ENCODE measurements around the gene WNK2. TPM values are rescaled to one million over a fixed set of nuclear protein-coding genes. Genes with fewer than 3 reads are reported as not detected.

WNK2 gene
- total and polyA plus RNA-seq, 2 of the 4 experiments (the other 2 are of a cell fraction) = not detected

GRCh38 chr9:93182572-93182971, 1.4 kb upstream of the WNK2 start:
- Histone ChIP-seq H4K8ac (ENCODE audit: low read depth in 2 of 2, low read length in 2 of 2) (no peak overlapping the region), H2AK5ac (ENCODE audit: low read depth, low read length) (no peak overlapping the region), H3K36me3 (ENCODE audit: control insufficient read depth, insufficient read depth, low read length) (no peaks in the 10 kb centered on the region), H4K91ac (ENCODE audit: insufficient read depth, low read depth, low read length) (no peak overlapping the region), H2BK15ac (ENCODE audit: low read depth, low read length) (no peak overlapping the region), H2AK9ac (replicated peaks; ENCODE audit: low read depth, low read length, poor library complexity) (no peak overlapping the region), H3K4me1 (ENCODE audit: control insufficient read depth, insufficient read depth, low read length) (no peaks in the 10 kb centered on the region), H3K4ac (ENCODE audit: low read depth, low read length) (no peak overlapping the region), H3K9ac (ENCODE audit: low read depth, low read length) (no peak overlapping the region), H2AFZ (replicated peaks; ENCODE audit: low read length, poor library complexity) (no peak overlapping the region), H3K4me3 (ENCODE audit: insufficient read depth, low read depth, low read length) (no peak overlapping the region), H3K56ac (ENCODE audit: extremely low read depth, insufficient read depth, low read length) (no peak overlapping the region), H2BK20ac (ENCODE audit: low read depth, low read length) (no peak overlapping the region), H2BK120ac (ENCODE audit: low read depth, low read length) (no peak overlapping the region), H3K18ac (ENCODE audit: low read depth, low read length) (no peak overlapping the region), H4K5ac (ENCODE audit: low read depth, low read length) (no peak overlapping the region), H3K27ac (ENCODE audit: insufficient read depth, low read length) (no peak overlapping the region), H3K14ac (replicated peaks; ENCODE audit: low read depth, low read length) (no peak overlapping the region), H3K9me3 (ENCODE audit: control insufficient read depth, insufficient read depth, low read length) (no peaks in the 10 kb centered on the region), H3K23ac (ENCODE audit: low read depth, low read length) (no peak overlapping the region), H4K20me1 (ENCODE audit: insufficient read depth, low read length) (no peaks in the 10 kb centered on the region), H3K4me2 (ENCODE audit: low read depth, low read length) (no peak overlapping the region), H3K27me3 (ENCODE audit: control insufficient read depth, insufficient read depth, low read length) (peaks cover 75% of the 10 kb centered on the region), H2BK5ac (ENCODE audit: low read depth, low read length, poor library complexity, severe bottlenecking) (no peak overlapping the region), H3K79me1 (ENCODE audit: low read depth in 1 of 2, low read length in 2 of 2) (no peaks in the 10 kb centered on the region), H3K9me1 (ENCODE audit: insufficient read depth, low read length) (no peaks in the 10 kb centered on the region)
- no peak for TF ChIP-seq RCOR1 (IDR thresholded peaks at IDR 0.05; ENCODE audit: insufficient replicate concordance, low read length)
- no peak for TF ChIP-seq RAD21 (IDR thresholded peaks at IDR 0.05; ENCODE audit: low read length)
- TF ChIP-seq USF2 (IDR thresholded peaks at IDR 0.05; ENCODE audit: low read depth, low read length) = no peak
- no peak for TF ChIP-seq MAZ (IDR thresholded peaks at IDR 0.05; ENCODE audit: borderline replicate concordance, low read depth, low read length)
- TF ChIP-seq POLR2A (IDR thresholded peaks at IDR 0.05; ENCODE audit: low read depth, low read length) = no peak
- TF ChIP-seq SMC3 (IDR thresholded peaks at IDR 0.05; ENCODE audit: low read depth, low read length) = no peak
- no peak for TF ChIP-seq ELK1 (IDR thresholded peaks at IDR 0.05; ENCODE audit: borderline replicate concordance, low read depth, low read length)
- TF ChIP-seq MXI1 (IDR thresholded peaks at IDR 0.05; ENCODE audit: borderline replicate concordance, low read depth, low read length) = no peak
- TF ChIP-seq NFE2L2 (IDR thresholded peaks at IDR 0.05; ENCODE audit: low read depth, low read length) = no peak
- no peak for TF ChIP-seq BHLHE40 (IDR thresholded peaks at IDR 0.05; ENCODE audit: low read depth, low read length)
- no peak for TF ChIP-seq MAFK (IDR thresholded peaks at IDR 0.05; ENCODE audit: low read depth, low read length)
- TF ChIP-seq CHD1 (IDR thresholded peaks at IDR 0.05; ENCODE audit: low read depth, low read length) = no peak
- TF ChIP-seq CEBPB (IDR thresholded peaks at IDR 0.05; ENCODE audit: low read depth, low read length) = no peak
- no peak for TF ChIP-seq RFX5 (IDR thresholded peaks at IDR 0.05; ENCODE audit: low read depth, low read length)
- TF ChIP-seq CTCF (conservative IDR thresholded peaks at IDR 0.05; ENCODE audit: low read depth, low read length) = no peak
- TF ChIP-seq FOS (IDR thresholded peaks at IDR 0.05; ENCODE audit: low read depth, low read length) = no peak
- CTCF ChIA-PET = no interaction called here
- dilution Hi-C loops (cut with HindIII; ENCODE audit: low sequenced_read_pairs, unreplicated experiment) (no loop called here), intact Hi-C loops (cut with micrococcal nuclease) (no loop called here), in situ Hi-C loops (cut with MboI; ENCODE audit: low sequenced_read_pairs) (no loop called here)
- WGBS, 2 experiments (ENCODE audit: extremely low coverage in 2 of 2, insufficient read length in 1 of 2) = no CpG with 5 or more reads among the region's 6 CpGs
- no peak for ATAC-seq (ENCODE audit: low read depth)
- no TSS peak for BruUV-seq (replicated peaks)
- POLR2A ChIA-PET (ENCODE audit: unreplicated experiment) = no interaction called here
- no peak for DNase-seq

Data from IMR-90 (cell line).